Inflammatory macrophage (primary cell): ENCODE measurements around the gene VKORC1L1.
"Not testable (repeated sequence)": the region's sequence is repeated elsewhere in the genome, so short reads cannot be mapped to it uniquely, and the experiment has no call there.

Experiments
- DNase-seq, 2 donors: peaks; one replicate each; pipeline ENCODE4 v3.0.0-alpha.2; 2020 to 2022

The VKORC1L1 gene

DNA sequence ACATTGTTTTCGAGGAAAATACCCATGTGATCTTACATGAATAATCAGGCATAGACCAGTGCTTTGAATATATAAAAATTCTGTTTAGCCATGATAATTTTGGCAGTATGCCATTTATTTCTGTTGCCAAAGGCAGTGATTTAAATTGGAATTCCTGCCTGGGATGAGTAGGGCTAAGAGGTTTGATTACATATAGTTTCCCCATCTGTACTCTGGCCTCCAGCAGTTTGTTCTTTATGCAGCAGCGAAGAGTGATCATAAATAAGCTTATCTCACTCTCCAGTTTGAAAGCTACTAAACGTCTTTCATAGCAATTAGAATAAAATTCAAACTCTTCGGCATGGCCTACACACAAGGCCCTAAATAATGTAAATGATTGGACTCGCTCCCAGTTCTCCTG, 72.9 kb downstream of the VKORC1L1 start:
- DNase-seq = not testable (repeated sequence)

DNA sequence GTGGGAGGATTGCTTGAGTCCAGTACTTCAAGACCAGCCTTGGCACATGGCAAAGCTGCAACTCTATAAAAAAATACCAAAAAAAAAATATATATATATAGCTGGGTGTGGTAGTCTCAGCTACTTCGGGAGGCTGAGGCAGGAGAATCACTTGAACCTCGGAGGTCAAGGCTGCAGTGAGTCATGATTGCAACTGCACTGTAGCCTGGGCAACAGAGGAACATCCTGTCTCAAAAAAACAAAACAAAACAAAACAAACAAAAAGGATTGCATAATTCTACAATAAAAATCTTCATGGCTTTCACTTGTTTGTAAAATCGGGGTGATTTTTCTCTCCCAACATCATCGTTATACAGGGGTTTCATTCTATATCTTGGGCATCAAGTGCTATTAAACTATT, 74.0 kb downstream of the VKORC1L1 start:
- DNase-seq = peak; percentile 21 to 34

GRCh38 chr7:65951837-65952578, 79.1 kb downstream of the VKORC1L1 start:
- peak in 1 of 2 donors; percentile 4 for DNase-seq

DNA sequence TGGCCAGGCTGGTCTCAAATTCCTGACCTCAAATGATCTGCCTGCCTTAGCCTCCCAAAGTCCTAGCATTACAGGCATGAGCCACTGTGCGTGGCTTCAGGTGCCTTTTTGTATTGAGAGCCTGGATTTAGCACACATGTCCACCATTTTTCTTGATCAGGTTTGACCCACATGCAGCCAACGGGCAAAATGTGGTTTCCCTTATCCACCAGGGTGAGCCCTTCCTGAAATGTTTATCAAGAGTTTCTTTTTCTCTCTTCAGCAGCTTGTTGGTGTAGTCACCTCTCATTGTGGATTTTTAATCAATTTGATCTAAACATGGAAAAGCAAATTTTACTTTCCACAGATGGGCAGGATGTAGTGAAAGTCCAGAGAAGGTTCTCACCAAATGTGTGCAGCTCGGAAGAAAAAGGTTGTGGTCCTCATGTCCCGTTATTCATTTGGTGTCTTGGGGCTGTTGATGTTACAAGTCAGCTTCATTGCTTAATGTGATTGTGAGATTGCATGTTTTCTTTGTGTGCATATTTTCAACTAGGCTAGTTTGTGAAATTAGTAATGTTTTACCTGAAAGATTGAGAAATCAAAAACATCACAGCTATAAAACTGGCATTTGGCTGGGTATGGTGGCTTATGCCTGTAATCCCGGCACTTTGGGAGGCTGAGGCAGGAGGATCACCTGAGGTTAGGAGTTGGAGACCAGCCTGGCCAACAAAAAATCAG, 80.3 kb downstream of the VKORC1L1 start:
- no peak for DNase-seq

- no peak for DNase-seq
Measured at GRCh38 chr7:65953890-65954450, 81.1 kb downstream of the VKORC1L1 start.

- DNase-seq = no peak
Measured at GRCh38 chr7:65955718-65956117, 82.8 kb downstream of the VKORC1L1 start.

GRCh38 chr7:65960351-65961074, 87.6 kb downstream of the VKORC1L1 start:
- no peak for DNase-seq

GRCh38 chr7:65962033-65962432, 89.2 kb downstream of the VKORC1L1 start:
- DNase-seq = no peak

DNA sequence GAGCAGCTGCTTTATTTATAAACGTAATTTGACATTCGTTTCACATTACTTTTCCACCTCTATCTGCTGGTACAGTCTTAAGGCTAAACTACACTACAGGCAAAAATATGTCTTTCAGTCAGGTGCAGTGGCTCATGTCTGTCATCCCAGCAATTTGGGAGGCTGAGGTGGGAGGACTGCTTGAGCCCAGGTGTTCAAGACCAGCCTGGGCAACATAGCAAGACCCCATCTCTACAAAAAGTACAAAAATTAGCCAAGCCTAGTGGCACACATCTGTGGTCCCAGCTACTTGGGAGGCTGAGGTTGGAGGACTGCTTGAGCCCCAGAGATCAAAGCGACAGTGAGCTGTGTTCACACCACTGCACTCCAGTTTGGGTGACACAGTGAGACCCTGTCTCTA, 91.8 kb downstream of the VKORC1L1 start:
- not testable (repeated sequence) for DNase-seq

DNA sequence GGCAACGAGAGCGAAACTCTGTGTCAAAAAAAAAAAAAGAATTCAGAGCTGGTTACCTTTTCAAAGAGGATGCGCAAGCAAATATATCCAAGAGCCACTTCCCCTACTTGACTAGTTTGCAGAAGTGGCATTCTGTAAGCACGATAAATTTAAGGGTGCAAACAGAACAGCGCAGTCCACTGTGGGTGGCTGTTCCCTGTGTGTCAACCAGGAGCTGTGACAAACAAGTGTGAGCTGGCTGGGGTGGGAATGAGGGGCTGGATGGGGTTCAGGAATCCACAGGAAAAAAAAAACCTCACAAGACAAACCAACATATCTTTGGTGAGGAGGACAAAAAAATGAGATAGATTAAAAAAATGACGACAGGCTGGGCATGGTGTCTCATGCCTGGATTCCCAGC, 93.3 kb downstream of the VKORC1L1 start:
- DNase-seq = peak; percentile 30 to 73

- DNase-seq = no peak
Measured at GRCh38 chr7:65967361-65968155, 94.7 kb downstream of the VKORC1L1 start.

DNA sequence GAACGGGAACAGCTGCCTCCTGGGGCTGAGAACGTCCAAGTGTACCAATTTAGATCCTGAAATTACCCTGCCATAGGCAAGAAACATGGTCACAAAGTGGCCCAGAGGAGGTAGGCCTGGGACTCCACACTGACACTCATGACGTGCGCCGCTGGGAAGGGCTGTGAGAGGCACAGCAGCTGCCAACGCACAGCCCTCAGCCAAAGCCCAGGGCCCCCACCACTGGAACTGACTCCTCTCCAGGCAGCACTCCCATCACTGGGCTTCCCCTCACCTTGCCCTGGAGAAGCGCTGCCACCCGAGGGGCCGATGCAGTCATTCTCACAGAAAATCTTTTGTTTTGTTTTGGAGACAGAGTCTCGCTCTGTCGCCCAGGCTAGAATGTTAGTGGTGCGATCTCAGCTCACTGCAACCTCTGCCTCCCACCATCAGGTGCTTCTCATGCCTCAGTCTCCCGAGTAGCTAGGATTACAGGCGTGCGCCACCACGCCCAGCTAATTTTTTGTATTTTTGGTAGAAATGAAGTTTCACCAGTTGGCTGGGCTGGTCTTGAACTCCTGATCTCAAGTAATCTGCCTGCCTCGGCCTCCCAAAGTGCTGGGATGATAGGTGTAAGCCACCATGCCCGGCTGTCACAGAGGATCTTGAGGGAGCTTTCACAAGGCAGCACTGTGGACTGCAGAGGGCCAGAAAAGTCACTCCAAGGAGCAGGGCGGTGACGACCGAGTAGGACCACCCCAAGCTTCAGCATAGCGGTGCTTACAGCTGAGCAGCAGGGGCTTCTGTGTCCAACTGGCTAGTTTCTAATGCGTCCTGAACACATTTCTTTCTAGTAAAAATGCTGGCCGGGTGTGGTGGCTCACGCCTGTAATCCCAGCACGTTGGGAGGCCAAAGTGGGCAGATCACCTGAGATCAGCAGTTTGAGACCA, 95.6 kb downstream of the VKORC1L1 start:
- DNase-seq = no peak

GRCh38 chr7:65971021-65971420, 98.1 kb downstream of the VKORC1L1 start:
- DNase-seq = no peak

GRCh38 chr7:65972976-65973375, 100.1 kb downstream of the VKORC1L1 start:
- no peak for DNase-seq

- peak in 1 of 2 donors; percentile 33 for DNase-seq
Measured at GRCh38 chr7:65974191-65974801, 101.4 kb downstream of the VKORC1L1 start.

DNA sequence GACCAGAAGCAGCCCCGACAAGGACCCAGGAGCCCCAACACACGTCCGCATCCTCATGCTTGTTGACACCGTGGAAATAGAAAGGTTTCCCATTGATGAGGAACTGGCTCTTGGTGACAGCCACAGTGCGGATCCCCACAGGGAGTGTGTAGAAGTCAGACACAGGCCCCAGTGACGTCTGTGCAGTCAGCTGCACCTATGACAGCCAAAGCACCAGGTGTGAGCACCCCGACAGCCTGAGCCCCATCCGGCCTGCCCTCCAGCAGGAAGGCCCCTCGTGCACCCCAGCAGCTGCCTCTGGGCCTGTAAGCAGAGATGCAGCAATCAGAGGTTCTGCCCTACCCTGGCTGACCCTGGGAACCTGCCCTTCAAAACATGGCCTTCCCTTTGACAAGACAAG, 102.0 kb downstream of the VKORC1L1 start:
- DNase-seq = no peak

DNA sequence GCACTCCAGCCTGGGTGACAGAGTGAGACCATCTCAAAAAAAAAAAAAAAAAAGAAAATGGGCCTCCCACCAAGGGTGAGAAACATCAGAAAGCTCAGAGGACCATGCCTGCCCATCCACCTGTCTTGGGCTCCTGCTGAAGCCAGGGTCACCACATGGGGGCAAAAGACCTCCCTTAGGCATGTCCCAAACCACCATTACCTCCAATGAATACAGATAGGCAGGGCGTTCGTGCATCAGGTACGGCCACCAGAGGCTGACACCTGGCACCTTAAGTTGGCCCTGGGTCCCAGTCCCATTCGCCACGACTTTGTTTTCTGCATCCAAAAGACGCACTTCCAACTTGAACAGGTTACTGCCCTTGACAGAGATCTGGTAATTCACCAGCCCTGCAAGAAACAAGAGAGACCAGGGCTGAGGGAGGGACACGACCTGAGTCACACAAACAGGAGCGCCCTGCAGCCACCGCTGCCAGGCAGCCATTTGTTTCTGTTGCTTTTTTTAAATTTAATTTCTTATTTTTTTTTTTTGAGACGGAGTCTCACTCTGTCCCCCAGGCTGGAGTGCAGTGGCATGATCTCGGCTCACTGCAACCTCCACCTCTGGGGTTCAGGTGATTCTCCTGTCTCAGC, 103.1 kb downstream of the VKORC1L1 start:
- no peak for DNase-seq

DNA sequence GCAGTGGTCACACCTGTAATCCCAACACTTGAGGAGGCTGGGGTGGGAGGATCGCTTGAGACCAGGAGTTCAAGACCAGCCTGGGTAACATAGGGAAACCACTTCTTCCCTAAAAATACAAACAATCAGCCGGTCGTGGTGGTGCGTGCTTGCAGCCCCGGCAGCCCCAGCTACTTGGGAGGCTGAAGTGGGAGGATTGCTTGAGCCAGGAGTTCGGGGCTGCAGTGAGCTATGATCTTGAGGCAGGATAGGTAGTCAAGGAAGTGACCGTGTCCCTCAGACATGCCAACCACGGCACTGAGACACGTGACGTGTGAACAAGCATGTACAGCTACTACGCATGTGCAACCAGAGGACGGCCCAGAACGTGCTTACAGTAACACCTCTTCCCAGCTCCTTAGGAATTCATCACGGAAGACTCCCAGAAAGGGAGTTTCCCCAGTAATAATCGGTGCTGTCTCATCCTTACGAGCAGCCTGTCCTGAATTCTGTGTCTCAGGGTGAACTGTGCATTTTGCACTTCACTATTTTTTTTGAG, 103.9 kb downstream of the VKORC1L1 start:
- no peak for DNase-seq

- DNase-seq = peak; percentile 64 to 91
Measured at GRCh38 chr7:65978891-65979582, 106.2 kb downstream of the VKORC1L1 start.
